ENCODE measurements around the gene QTRT2. TPM values are rescaled to one million over a fixed set of nuclear protein-coding genes. Genes with fewer than 3 reads are reported as not detected.

Gene QTRT2
- total RNA-seq, 1 experiment from 2014 or later: 51.6 TPM

DNA sequence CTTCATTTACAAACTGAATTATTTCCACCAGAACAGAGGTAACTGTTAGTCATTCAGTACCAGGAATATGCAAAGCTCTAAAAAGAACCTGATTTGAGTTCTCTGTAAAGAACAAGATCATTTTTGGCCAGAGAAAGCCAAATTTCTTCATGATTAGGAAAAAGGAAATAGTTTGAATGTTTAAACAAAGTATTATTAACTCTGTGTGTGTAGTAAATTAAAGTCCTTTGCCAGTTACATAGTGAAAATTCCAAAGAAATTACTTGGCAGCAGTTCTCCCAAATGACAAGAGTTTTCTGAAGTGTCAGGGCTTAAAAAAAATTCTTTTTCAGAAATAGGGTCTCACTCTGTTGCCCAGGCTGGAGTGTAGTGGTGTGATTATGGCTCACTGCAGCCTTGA lies 24.5 kb downstream of the QTRT2 start:
- Histone ChIP-seq H3K27ac (ENCODE audit: low read length) (no peak overlapping the region), H3K4me1 (ENCODE audit: control insufficient read depth, insufficient read depth, low read length) (no peaks in the 10 kb centered on the region), H3K36me3 (ENCODE audit: control insufficient read depth, insufficient read depth, low read length) (peaks cover 43% of the 10 kb centered on the region), H3K27me3 (ENCODE audit: control insufficient read depth, insufficient read depth, low read length) (no peaks in the 10 kb centered on the region), H3K9me3 (ENCODE audit: control insufficient read depth, insufficient read depth, low read depth, low read length) (no peaks in the 10 kb centered on the region), H3K4me3 (ENCODE audit: low read depth in 2 of 2, low read length in 2 of 2) (no peak overlapping the region)
- ChIA-PET POLR2A (no interaction called here), CTCF (no interaction called here)
- no TSS peak for BruUV-seq (replicated peaks)
- DNase-seq (ENCODE audit: low read depth, low spot score) (no peak), ATAC-seq (no peak)
- intact Hi-C loops (cut with micrococcal nuclease; ENCODE audit: unreplicated experiment) (no loop called here), in situ Hi-C loops (cut with HindIII; ENCODE audit: low pct_unique_long_range_greater_than_20kb, low sequenced_read_pairs) (no loop called here)
- no peak for TF ChIP-seq SIN3A (IDR thresholded peaks at IDR 0.05; ENCODE audit: borderline replicate concordance, insufficient read depth, low read depth, low read length)
- TF ChIP-seq REST (IDR thresholded peaks at IDR 0.05; ENCODE audit: insufficient read depth in 1 of 2, low read depth in 2 of 2, low read length in 1 of 2): no peak
- TF ChIP-seq, protein P1, sequence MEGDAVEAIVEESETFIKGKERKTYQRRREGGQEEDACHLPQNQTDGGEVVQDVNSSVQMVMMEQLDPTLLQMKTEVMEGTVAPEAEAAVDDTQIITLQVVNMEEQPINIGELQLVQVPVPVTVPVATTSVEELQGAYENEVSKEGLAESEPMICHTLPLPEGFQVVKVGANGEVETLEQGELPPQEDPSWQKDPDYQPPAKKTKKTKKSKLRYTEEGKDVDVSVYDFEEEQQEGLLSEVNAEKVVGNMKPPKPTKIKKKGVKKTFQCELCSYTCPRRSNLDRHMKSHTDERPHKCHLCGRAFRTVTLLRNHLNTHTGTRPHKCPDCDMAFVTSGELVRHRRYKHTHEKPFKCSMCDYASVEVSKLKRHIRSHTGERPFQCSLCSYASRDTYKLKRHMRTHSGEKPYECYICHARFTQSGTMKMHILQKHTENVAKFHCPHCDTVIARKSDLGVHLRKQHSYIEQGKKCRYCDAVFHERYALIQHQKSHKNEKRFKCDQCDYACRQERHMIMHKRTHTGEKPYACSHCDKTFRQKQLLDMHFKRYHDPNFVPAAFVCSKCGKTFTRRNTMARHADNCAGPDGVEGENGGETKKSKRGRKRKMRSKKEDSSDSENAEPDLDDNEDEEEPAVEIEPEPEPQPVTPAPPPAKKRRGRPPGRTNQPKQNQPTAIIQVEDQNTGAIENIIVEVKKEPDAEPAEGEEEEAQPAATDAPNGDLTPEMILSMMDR (IDR thresholded peaks at IDR 0.05): no peak
- TF ChIP-seq TCF7L2 (IDR thresholded peaks at IDR 0.05; ENCODE audit: low read depth, low read length): no peak
- TF ChIP-seq POLR2AphosphoS5 (IDR thresholded peaks at IDR 0.05; ENCODE audit: low read depth, low read length): no peak

GRCh38 chr3:114083112-114083511 lies 26.6 kb downstream of the QTRT2 start:
- TF ChIP-seq REST (IDR thresholded peaks at IDR 0.05; ENCODE audit: insufficient read depth in 1 of 2, low read depth in 2 of 2, low read length in 1 of 2) (no peak), SIN3A (IDR thresholded peaks at IDR 0.05; ENCODE audit: borderline replicate concordance, insufficient read depth, low read depth, low read length) (no peak), POLR2AphosphoS5 (IDR thresholded peaks at IDR 0.05; ENCODE audit: low read depth, low read length) (no peak), TCF7L2 (IDR thresholded peaks at IDR 0.05; ENCODE audit: low read depth, low read length) (no peak)
- TF ChIP-seq, protein P1 (IDR thresholded peaks at IDR 0.05): no peak
- DNase-seq (ENCODE audit: low read depth, low spot score): no peak
- no peak overlapping the region for H3K27ac ChIP-seq (ENCODE audit: low read length)
- no peaks in the 10 kb centered on the region for H3K27me3 ChIP-seq (ENCODE audit: control insufficient read depth, insufficient read depth, low read length)
- H3K36me3 ChIP-seq (ENCODE audit: control insufficient read depth, insufficient read depth, low read length): peaks cover 41% of the 10 kb centered on the region
- H3K4me3 ChIP-seq (ENCODE audit: low read depth in 2 of 2, low read length in 2 of 2): no peak overlapping the region
- in situ Hi-C loops (cut with HindIII; ENCODE audit: low pct_unique_long_range_greater_than_20kb, low sequenced_read_pairs): no loop called here
- no TSS peak for BruUV-seq (replicated peaks)
- POLR2A ChIA-PET: no interaction called here
- H3K9me3 ChIP-seq (ENCODE audit: control insufficient read depth, insufficient read depth, low read depth, low read length): no peaks in the 10 kb centered on the region
- CTCF ChIA-PET: no interaction called here
- ATAC-seq: no peak
- intact Hi-C loops (cut with micrococcal nuclease; ENCODE audit: unreplicated experiment): no loop called here
- H3K4me1 ChIP-seq (ENCODE audit: control insufficient read depth, insufficient read depth, low read length): no peaks in the 10 kb centered on the region

Data from Panc1 (cell line).